HEK293 (cell line): ENCODE data around the gene SLC43A3.

Experiments
- CTCF ChIP-seq: fragments of 450-650 bp; formaldehyde crosslinking; IDR thresholded peaks from 2 replicates; pipeline ENCODE4 v1.5.1; 2016; ENCODE audit warnings: missing biosample characterization, missing genetic modification characterization
- YY1 ChIP-seq: fragments of 450-650 bp; formaldehyde crosslinking; IDR thresholded peaks from 2 replicates; pipeline ENCODE4 v1.5.1; 2018; ENCODE audit warnings: missing biosample characterization, missing genetic modification characterization
- ZBTB26 ChIP-seq: fragments of 450-650 bp; formaldehyde crosslinking; optimal IDR thresholded peaks from 2 replicates; pipeline ENCODE3; 2016; ENCODE audit warnings: missing biosample characterization, mild to moderate bottlenecking, missing genetic modification characterization
- ZFP3 ChIP-seq: fragments of 450-650 bp; formaldehyde crosslinking; IDR thresholded peaks from 2 replicates; pipeline ENCODE4 v1.5.1; 2016; ENCODE audit warnings: low read depth, missing biosample characterization, missing genetic modification characterization
- ZNF302 ChIP-seq: fragments of 450-650 bp; formaldehyde crosslinking; IDR thresholded peaks from 2 replicates; pipeline ENCODE4 v1.5.1; 2016; ENCODE audit warnings: missing biosample characterization, missing genetic modification characterization, low read depth
- ZNF404 ChIP-seq: fragments of 450-650 bp; formaldehyde crosslinking; IDR thresholded peaks from 2 replicates; pipeline ENCODE4 v1.5.1; 2017; ENCODE audit warnings: missing biosample characterization, missing genetic modification characterization
- ZNF548 ChIP-seq: fragments of 450-650 bp; formaldehyde crosslinking; IDR thresholded peaks from 2 replicates; pipeline ENCODE4 v1.5.1; 2016; ENCODE audit warnings: missing biosample characterization, missing genetic modification characterization
- ZNF629 ChIP-seq: fragments of 450-650 bp; formaldehyde crosslinking; IDR thresholded peaks from 2 replicates; pipeline ENCODE4 v1.5.1; 2017; ENCODE audit warnings: missing biosample characterization, missing genetic modification characterization
- ZNF639 ChIP-seq: fragments of 450-650 bp; formaldehyde crosslinking; IDR thresholded peaks from 2 replicates; pipeline ENCODE4 v1.5.1; 2016; ENCODE audit warnings: missing biosample characterization, missing genetic modification characterization

GRCh38 chr11:57429946-57430345, 3.0 kb upstream of the SLC43A3 start:
- TF ChIP-seq ZNF629 (tag by site-specific recombination) (no peak), CTCF (tag by site-specific recombination) (no peak), ZBTB26 (no peak), ZNF548 (tag by site-specific recombination) (no peak), ZNF302 (tag by site-specific recombination) (no peak), ZNF404 (tag by site-specific recombination) (no peak), ZFP3 (tag by site-specific recombination) (no peak), YY1 (tag by site-specific recombination) (no peak), ZNF639 (tag by site-specific recombination) (no peak)
